A549 (cell line): ENCODE measurements around the gene GAMT.

ENCODE experiments used
- POLR2A ChIP-seq: IDR thresholded peaks from 2 replicates; pipeline ENCODE4 v1.6.1; 2012; ENCODE audit warnings: mild to moderate bottlenecking, low read length
- TF ChIP-seq, protein P1 (sequence below): fragments of >200 bp; sonication (Bioruptor Twin); formaldehyde crosslinking; IDR thresholded peaks from 3 replicates; pipeline ENCODE4 v1.5.1; 2016
- TF ChIP-seq, protein P2 (sequence below): fragments of 450-650 bp; IDR thresholded peaks from 2 replicates; pipeline ENCODE4 v1.6.1; 2014; ENCODE audit warnings: antibody characterized with exemption

DNA sequence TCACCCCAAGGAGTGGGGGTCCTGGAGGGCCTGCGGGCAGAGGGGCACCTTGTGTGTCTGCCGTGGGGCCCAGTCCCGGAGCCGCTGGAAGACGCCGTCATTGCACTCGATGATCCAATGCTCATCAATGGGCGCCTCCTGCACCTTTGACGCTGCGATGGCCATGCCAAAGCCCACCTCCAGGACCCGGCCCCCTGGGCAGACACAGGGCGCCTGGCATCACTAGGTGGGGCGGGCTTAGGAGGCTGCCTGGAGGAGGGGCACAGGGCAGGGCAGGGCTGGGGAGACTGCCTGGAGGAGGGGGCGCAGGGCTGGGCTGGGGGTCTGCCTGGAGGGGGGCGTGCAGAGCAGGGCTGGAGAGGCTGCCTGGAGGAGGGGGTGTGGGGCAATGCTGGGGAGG lies 1.6 kb downstream of the GAMT start:
- TF ChIP-seq, protein P1, sequence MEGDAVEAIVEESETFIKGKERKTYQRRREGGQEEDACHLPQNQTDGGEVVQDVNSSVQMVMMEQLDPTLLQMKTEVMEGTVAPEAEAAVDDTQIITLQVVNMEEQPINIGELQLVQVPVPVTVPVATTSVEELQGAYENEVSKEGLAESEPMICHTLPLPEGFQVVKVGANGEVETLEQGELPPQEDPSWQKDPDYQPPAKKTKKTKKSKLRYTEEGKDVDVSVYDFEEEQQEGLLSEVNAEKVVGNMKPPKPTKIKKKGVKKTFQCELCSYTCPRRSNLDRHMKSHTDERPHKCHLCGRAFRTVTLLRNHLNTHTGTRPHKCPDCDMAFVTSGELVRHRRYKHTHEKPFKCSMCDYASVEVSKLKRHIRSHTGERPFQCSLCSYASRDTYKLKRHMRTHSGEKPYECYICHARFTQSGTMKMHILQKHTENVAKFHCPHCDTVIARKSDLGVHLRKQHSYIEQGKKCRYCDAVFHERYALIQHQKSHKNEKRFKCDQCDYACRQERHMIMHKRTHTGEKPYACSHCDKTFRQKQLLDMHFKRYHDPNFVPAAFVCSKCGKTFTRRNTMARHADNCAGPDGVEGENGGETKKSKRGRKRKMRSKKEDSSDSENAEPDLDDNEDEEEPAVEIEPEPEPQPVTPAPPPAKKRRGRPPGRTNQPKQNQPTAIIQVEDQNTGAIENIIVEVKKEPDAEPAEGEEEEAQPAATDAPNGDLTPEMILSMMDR: no peak
- TF ChIP-seq, protein P2, sequence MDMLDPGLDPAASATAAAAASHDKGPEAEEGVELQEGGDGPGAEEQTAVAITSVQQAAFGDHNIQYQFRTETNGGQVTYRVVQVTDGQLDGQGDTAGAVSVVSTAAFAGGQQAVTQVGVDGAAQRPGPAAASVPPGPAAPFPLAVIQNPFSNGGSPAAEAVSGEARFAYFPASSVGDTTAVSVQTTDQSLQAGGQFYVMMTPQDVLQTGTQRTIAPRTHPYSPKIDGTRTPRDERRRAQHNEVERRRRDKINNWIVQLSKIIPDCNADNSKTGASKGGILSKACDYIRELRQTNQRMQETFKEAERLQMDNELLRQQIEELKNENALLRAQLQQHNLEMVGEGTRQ: no peak
- TF ChIP-seq POLR2A: no peak
